ENCODE data around the gene EEF1AKMT3. TPM values are rescaled to one million over a fixed set of nuclear protein-coding genes. Genes with fewer than 3 reads are reported as not detected.
A peak's percentile ranks its signal among the peaks of the same experiment; 100 is the strongest.

Gene EEF1AKMT3
- total and polyA plus RNA-seq, 4 donors = 1.5 to 6.4 (median 2.1) TPM

- H3K27ac ChIP-seq (ENCODE audit: low read depth in 1 of 2, low read length in 2 of 2) = no peak overlapping the region
- no peak for DNase-seq (ENCODE audit: low spot score)
- H3K9ac ChIP-seq (ENCODE audit: low read depth in 1 of 2, low read length in 2 of 2) = no peak overlapping the region
- WGBS = 5% methylated on average over 40 of the region's 40 CpGs
- H3K27me3 ChIP-seq (ENCODE audit: control insufficient read depth in 4 of 4, insufficient read depth in 4 of 4, low read length in 3 of 4) = peaks cover 0 to 14% (median 6%) of the 10 kb centered on the region in 4 donors
- peaks cover 6 to 30% (median 21%) of the 10 kb centered on the region in 4 donors for H3K4me1 ChIP-seq (ENCODE audit: control insufficient read depth in 4 of 4, insufficient read depth in 4 of 4, low read length in 3 of 4)
- H3K36me3 ChIP-seq (ENCODE audit: control insufficient read depth in 4 of 4, insufficient read depth in 3 of 4, low read depth in 1 of 4, low read length in 3 of 4) = peaks cover 8 to 19% (median 13%) of the 10 kb centered on the region in 4 donors
- H3K4me3 ChIP-seq (ENCODE audit: low read depth in 1 of 3, low read length in 3 of 3) = peak overlapping the region in 1 of 3 donors; percentile 42
- no peak for TF ChIP-seq CTCF (IDR thresholded peaks at IDR 0.05; ENCODE audit: low read depth, low read length, missing input control)
- no peak for TF ChIP-seq ATF3 (IDR thresholded peaks at IDR 0.05)
- no peak for TF ChIP-seq ZBTB33 (IDR thresholded peaks at IDR 0.05)
- TF ChIP-seq FOXA2 (IDR thresholded peaks at IDR 0.05) = no peak
- TF ChIP-seq SP1 (IDR thresholded peaks at IDR 0.05) = no peak
- no peak for TF ChIP-seq NR2F2 (IDR thresholded peaks at IDR 0.05)
- no peak for TF ChIP-seq TAF1 (conservative IDR thresholded peaks at IDR 0.05)
- TF ChIP-seq HNF4A (conservative IDR thresholded peaks at IDR 0.05) = no peak
- TF ChIP-seq EGR1 (IDR thresholded peaks at IDR 0.05; ENCODE audit: low read depth in 2 of 2) = no peak
- TF ChIP-seq REST (IDR thresholded peaks at IDR 0.05) = no peak
- no peak for TF ChIP-seq YY1 (IDR thresholded peaks at IDR 0.05)
- no peak for TF ChIP-seq FOXA1 (IDR thresholded peaks at IDR 0.05)
- TF ChIP-seq HNF4G (IDR thresholded peaks at IDR 0.05) = no peak
- TF ChIP-seq JUND (IDR thresholded peaks at IDR 0.05) = no peak
- TF ChIP-seq RXRA (IDR thresholded peaks at IDR 0.05) = no peak
- TF ChIP-seq RAD21 (IDR thresholded peaks at IDR 0.05) = no peak
- TF ChIP-seq MAX (IDR thresholded peaks at IDR 0.05) = no peak
- no peak for TF ChIP-seq GABPA (IDR thresholded peaks at IDR 0.05 in 1 of 2, conservative IDR thresholded peaks at IDR 0.05 in 1 of 2)
- H3K9me3 ChIP-seq (ENCODE audit: control insufficient read depth in 4 of 4, low read length in 3 of 4) = no peaks in the 10 kb centered on the region
These were observed 6.5 kb upstream of the EEF1AKMT3 start for GRCh38 chr12:57765698-57766463.

All from liver (tissue), 9 donors.